Neuron (in vitro differentiated cells): Measurements from ENCODE around the gene HLA-F.

Experiments used
- H2AFZ ChIP-seq: one replicate; pipeline ENCODE4 v1.6.1; 2013; ENCODE audit warnings: low read depth, mild to moderate bottlenecking, inconsistent platforms, low read length, moderate library complexity
- H3K27me3 ChIP-seq: one replicate; pipeline ENCODE4 v1.6.1; 2013; ENCODE audit warnings: low read length; ENCODE audit not compliant: insufficient read depth
- H3K36me3 ChIP-seq: one replicate; pipeline ENCODE4 v1.6.1; 2013; ENCODE audit warnings: low read length; ENCODE audit not compliant: insufficient read depth
- H3K4me1 ChIP-seq: one replicate; pipeline ENCODE4 v1.6.1; 2013; ENCODE audit warnings: low read length; ENCODE audit not compliant: insufficient read depth
- H3K4me3 ChIP-seq: 2 replicates; pipeline ENCODE4 v1.5.1; 2013; ENCODE audit warnings: mild to moderate bottlenecking, low read length, moderate library complexity
- H3K9me3 ChIP-seq: one replicate; pipeline ENCODE4 v1.6.1; 2013; ENCODE audit warnings: low read length

The HLA-F gene

GRCh38 chr6:29743025-29743424, 19.8 kb downstream of the HLA-F start:
- Histone ChIP-seq H3K9me3 (no peaks in the 10 kb centered on the region), H3K36me3 (no peaks in the 10 kb centered on the region), H3K4me1 (no peaks in the 10 kb centered on the region), H3K27me3 (peaks cover 33% of the 10 kb centered on the region), H2AFZ (no peak overlapping the region), H3K4me3 (no peak overlapping the region)

DNA sequence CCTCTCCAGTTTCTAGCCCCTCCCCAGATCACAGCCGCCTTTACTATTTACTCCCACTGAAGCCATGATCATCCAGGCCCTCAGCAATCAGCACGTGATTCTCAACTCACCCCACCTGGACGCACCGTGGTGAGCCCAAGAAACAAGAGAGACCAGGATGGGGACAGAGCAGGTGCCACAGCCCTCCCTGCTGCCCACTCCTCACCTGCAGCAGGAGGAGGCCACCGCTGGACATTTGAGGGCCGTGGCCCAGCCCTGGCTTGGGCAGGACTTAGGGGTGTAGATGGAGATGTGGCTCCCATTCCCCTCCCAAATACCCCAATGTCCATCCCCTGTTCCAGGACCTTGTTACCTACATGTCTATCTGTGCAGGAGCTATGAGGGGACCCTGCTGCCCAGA, 20.3 kb downstream of the HLA-F start:
- no peaks in the 10 kb centered on the region for H3K9me3 ChIP-seq
- H3K4me1 ChIP-seq, result no peaks in the 10 kb centered on the region
- no peak overlapping the region for H2AFZ ChIP-seq
- peaks cover 39% of the 10 kb centered on the region for H3K27me3 ChIP-seq
- no peak overlapping the region for H3K4me3 ChIP-seq
- no peaks in the 10 kb centered on the region for H3K36me3 ChIP-seq

DNA sequence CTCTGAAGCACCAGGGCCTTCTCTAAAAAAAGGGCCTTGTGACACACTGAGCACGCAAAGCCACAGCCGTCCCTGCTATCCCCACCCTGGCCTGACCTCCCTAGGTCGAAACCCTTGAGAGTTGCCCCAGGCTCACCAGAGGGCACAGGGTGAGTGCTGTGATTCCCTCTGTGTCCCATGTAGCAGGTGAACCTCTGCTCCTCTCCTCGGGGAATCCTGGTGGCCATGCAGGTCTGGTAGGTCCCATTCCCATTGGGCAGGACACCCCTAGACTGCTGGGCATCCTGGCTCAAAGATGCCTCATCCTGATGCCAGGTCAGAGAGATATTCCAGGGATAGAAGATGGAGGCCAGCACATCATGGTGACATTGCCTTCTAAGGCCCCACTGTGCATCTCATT, 20.9 kb downstream of the HLA-F start:
- H3K9me3 ChIP-seq, result no peaks in the 10 kb centered on the region
- no peaks in the 10 kb centered on the region for H3K36me3 ChIP-seq
- H2AFZ ChIP-seq, result no peak overlapping the region
- H3K4me3 ChIP-seq, result no peak overlapping the region
- H3K4me1 ChIP-seq, result no peaks in the 10 kb centered on the region
- H3K27me3 ChIP-seq, result peaks cover 44% of the 10 kb centered on the region

- Histone ChIP-seq H3K9me3 (no peaks in the 10 kb centered on the region), H2AFZ (no peak overlapping the region), H3K27me3 (peaks cover 49% of the 10 kb centered on the region), H3K4me1 (no peaks in the 10 kb centered on the region), H3K36me3 (no peaks in the 10 kb centered on the region), H3K4me3 (no peak overlapping the region)
These were observed 21.4 kb downstream of the HLA-F start for GRCh38 chr6:29744621-29745020.

DNA sequence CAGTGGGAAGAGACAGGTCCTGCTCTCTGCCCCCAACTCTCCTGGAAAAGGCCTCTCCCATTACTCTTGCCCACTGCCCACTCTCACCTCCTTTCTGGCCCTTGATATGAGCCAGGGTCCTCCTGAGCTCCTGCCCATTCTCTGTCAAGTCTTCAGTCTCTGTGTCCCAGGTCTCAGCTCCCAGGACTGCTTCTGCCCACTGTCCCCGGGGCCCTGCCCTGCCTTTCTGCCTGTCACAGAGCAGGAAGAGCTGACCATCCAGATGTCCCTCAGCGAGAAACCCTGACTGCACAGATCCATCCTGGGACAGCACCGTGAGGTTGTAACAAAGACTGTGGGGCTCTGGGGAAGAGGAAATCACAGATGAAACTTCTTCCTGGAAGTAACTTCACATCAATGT, 22.2 kb downstream of the HLA-F start:
- Histone ChIP-seq H3K4me1 (no peaks in the 10 kb centered on the region), H3K36me3 (no peaks in the 10 kb centered on the region), H3K4me3 (no peak overlapping the region), H2AFZ (no peak overlapping the region), H3K27me3 (peaks cover 57% of the 10 kb centered on the region), H3K9me3 (no peaks in the 10 kb centered on the region)

GRCh38 chr6:29745855-29746449, 22.7 kb downstream of the HLA-F start:
- Histone ChIP-seq H2AFZ (no peak overlapping the region), H3K9me3 (no peaks in the 10 kb centered on the region), H3K4me1 (no peaks in the 10 kb centered on the region), H3K4me3 (no peak overlapping the region), H3K27me3 (peaks cover 63% of the 10 kb centered on the region), H3K36me3 (no peaks in the 10 kb centered on the region)

DNA sequence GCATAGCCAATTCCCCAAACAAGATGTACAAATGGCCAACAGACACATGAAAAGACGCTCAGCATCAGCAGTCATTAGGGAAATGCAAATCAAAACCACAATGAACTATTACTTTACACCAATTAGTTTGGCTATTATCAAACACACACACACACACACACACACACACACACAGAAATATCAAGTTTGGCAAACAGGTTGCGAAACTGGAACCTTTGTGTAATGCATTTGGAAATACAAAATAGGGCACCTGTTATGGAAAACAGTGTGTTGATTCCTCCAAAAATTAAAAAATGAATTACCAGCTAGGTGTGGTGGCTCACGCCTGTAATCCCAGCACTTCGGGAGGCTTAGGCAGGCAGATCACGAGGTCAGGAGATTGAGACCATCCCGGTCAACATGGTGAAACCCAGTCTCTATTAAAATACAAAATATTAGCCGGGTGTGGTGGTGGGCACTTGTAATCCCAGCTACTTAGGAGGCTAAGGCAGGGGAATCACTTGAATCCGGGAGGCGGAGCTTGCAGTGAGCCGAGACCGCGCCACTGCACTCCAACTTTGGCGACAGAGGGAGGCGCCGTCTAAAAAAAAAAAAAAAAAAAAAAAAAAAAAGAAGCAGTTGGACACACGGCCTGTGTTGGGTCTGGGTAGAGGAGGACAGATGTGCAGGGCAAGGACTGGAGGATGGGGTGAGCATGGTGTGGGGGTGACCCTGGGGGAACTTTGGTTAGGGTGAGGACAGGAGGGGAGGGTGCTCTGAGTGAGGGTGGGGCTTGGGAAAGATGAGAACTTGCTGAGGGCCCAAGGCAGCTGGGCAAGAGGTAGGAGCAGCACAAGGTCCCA, 23.8 kb downstream of the HLA-F start:
- Histone ChIP-seq H3K9me3 (no peaks in the 10 kb centered on the region), H3K4me1 (no peaks in the 10 kb centered on the region), H3K27me3 (peaks cover 72% of the 10 kb centered on the region), H3K36me3 (no peaks in the 10 kb centered on the region), H3K4me3 (no peak overlapping the region), H2AFZ (no peak overlapping the region)

DNA sequence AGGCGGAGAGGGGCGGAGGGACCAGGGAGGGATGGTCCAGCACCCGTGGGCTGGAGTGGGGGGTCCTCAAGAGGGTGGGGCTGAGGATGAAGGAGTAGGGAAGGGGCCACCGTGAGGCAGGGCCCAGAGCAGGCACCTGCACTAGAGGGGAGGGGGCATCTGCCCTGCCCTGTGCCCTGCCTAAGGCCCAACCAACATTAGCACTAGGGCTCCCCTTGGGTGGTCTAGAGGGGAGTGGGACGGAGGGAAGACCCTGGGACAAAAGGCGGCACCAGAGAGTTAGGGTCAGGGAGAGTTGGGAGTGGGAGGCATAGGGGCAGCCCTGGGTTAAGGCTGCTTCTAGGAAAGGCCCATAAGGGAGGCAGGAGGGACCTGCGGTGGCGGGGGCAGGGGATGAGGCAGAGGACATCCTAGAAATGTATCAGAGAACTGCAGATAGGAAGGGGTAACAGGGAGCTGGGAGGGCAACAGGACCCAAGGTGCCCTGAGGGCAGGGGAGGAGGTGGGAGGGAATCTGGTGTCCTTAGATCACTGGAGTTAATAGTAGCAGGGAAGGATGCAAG, 24.5 kb downstream of the HLA-F start:
- Histone ChIP-seq H3K36me3 (no peaks in the 10 kb centered on the region), H3K27me3 (peaks cover 74% of the 10 kb centered on the region), H3K9me3 (no peaks in the 10 kb centered on the region), H3K4me3 (no peak overlapping the region), H3K4me1 (no peaks in the 10 kb centered on the region), H2AFZ (no peak overlapping the region)

- Histone ChIP-seq H3K9me3 (no peaks in the 10 kb centered on the region), H2AFZ (no peak overlapping the region), H3K36me3 (no peaks in the 10 kb centered on the region), H3K27me3 (peaks cover 72% of the 10 kb centered on the region), H3K4me1 (no peaks in the 10 kb centered on the region), H3K4me3 (peak overlapping the region; percentile 21)
These were observed 25.4 kb downstream of the HLA-F start for GRCh38 chr6:29748391-29749307.

- no peaks in the 10 kb centered on the region for H3K4me1 ChIP-seq
- H3K4me3 ChIP-seq, result no peak overlapping the region
- no peaks in the 10 kb centered on the region for H3K36me3 ChIP-seq
- no peak overlapping the region for H2AFZ ChIP-seq
- no peaks in the 10 kb centered on the region for H3K9me3 ChIP-seq
- peaks cover 72% of the 10 kb centered on the region for H3K27me3 ChIP-seq
These were observed 26.1 kb downstream of the HLA-F start for GRCh38 chr6:29749308-29749662.

DNA sequence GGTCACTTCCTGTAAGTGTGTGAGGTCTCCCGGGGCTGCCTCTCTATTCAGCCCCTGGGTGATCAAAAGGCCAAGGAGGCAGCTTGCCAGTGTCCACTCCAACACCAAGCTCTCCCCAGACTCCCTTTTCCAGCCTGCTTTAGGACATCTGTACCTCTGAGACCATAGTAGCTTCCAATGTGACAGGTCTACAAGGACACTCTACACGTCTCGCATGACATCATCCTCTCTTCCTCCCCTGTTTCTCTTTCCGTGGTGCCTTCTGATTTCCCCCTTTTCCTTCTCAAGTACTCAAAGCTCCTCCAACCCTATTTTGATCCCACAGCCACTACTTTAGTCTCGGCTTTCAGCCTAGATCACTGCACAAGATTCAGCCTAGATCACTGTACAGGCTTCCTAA, 26.4 kb downstream of the HLA-F start:
- no peaks in the 10 kb centered on the region for H3K36me3 ChIP-seq
- no peak overlapping the region for H2AFZ ChIP-seq
- H3K4me1 ChIP-seq, result no peaks in the 10 kb centered on the region
- no peak overlapping the region for H3K4me3 ChIP-seq
- H3K27me3 ChIP-seq, result peaks cover 72% of the 10 kb centered on the region
- H3K9me3 ChIP-seq, result no peaks in the 10 kb centered on the region

DNA sequence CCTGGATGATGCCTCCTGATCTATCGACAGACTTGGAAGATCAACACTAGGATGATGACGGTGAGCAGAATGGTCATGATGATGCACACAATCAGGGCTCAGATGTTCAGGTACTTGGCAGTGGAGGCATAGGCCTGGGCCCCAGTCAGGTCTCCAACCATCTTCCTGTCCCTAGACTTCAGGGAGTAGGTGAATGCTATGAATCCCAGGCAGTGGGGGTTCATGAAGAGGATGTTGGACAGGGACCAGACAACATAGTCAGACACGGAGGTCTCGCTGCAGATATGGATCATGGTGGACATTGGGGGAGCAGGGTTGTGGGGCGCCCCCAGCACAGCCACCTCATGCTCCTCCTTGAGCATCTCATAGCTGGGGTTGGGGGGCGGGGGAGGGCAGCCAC, 27.5 kb downstream of the HLA-F start:
- no peaks in the 10 kb centered on the region for H3K36me3 ChIP-seq
- H2AFZ ChIP-seq, result no peak overlapping the region
- H3K4me1 ChIP-seq, result no peaks in the 10 kb centered on the region
- no peak overlapping the region for H3K4me3 ChIP-seq
- H3K9me3 ChIP-seq, result no peaks in the 10 kb centered on the region
- H3K27me3 ChIP-seq, result peaks cover 67% of the 10 kb centered on the region

DNA sequence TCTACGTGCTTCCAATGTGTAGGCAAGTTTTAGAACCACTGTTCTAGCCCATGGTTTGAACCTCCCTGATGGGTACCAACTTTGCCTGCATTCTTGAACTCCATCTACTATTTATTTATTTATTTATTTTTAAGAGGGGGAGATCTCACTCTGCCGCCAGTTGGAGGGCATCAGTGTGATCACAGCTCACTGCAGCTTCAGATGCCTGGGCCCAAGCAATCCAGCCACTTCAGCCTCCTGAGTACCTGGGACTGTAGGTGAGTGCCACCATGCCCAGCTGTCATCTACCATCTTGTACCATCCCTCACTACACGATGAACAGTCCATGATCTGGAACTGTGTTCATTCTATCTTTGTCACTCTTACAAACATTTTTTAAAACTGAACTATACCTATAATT, 28.2 kb downstream of the HLA-F start:
- Histone ChIP-seq H3K9me3 (no peaks in the 10 kb centered on the region), H3K27me3 (peaks cover 61% of the 10 kb centered on the region), H3K4me1 (no peaks in the 10 kb centered on the region), H3K4me3 (no peak overlapping the region), H2AFZ (no peak overlapping the region), H3K36me3 (no peaks in the 10 kb centered on the region)
